ENCODE measurements around the gene IQCM.

IQCM gene

DNA sequence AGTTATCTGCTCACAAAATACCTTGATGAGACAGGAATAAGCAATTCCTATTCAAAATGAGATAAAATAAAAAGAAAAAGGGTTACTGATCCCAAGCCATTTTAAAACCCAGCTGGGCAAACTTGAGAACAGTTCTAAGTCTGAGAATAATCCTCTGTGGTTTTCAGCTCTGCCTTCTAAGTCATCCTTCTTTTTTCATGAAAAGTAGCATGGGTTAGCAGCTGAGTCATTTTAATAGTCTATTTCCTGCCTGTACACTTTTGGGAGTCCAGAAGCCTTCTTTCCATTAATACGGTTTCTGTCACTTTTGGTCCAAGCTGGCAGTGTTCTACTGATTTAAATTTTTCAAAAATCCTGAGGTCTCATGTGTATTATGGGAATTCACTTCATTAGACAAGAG, 374.3 kb downstream of the IQCM start:
- Histone ChIP-seq H3K36me3 (ENCODE audit: insufficient read depth, low read length) (no peaks in the 10 kb centered on the region), H3K27me3 (ENCODE audit: insufficient read depth, low read length, poor library complexity, severe bottlenecking) (no peaks in the 10 kb centered on the region), H3K9me3 (ENCODE audit: insufficient read depth, low read depth, low read length) (no peaks in the 10 kb centered on the region), H3K9ac (ENCODE audit: low read depth, low read length, poor library complexity, severe bottlenecking) (no peak overlapping the region), H3K79me2 (ENCODE audit: insufficient read depth, low read length) (no peaks in the 10 kb centered on the region), H3F3A (ENCODE audit: low read depth) (no peaks in the 10 kb centered on the region), H3K4me3 (ENCODE audit: low read length, poor library complexity, severe bottlenecking) (no peak overlapping the region), H2AFZ (ENCODE audit: low read length) (no peak overlapping the region), H3K4me2 (ENCODE audit: low read depth, low read length, poor library complexity, severe bottlenecking) (no peak overlapping the region), H3K9me2 (replicated peaks; ENCODE audit: low read depth, low read length) (no peaks in the 10 kb centered on the region), H3K4me1 (ENCODE audit: insufficient read depth, low read length, poor library complexity, severe bottlenecking) (no peaks in the 10 kb centered on the region), H4K20me1 (ENCODE audit: insufficient read depth, low read length, poor library complexity, severe bottlenecking) (no peaks in the 10 kb centered on the region)
- TF ChIP-seq, protein P1, sequence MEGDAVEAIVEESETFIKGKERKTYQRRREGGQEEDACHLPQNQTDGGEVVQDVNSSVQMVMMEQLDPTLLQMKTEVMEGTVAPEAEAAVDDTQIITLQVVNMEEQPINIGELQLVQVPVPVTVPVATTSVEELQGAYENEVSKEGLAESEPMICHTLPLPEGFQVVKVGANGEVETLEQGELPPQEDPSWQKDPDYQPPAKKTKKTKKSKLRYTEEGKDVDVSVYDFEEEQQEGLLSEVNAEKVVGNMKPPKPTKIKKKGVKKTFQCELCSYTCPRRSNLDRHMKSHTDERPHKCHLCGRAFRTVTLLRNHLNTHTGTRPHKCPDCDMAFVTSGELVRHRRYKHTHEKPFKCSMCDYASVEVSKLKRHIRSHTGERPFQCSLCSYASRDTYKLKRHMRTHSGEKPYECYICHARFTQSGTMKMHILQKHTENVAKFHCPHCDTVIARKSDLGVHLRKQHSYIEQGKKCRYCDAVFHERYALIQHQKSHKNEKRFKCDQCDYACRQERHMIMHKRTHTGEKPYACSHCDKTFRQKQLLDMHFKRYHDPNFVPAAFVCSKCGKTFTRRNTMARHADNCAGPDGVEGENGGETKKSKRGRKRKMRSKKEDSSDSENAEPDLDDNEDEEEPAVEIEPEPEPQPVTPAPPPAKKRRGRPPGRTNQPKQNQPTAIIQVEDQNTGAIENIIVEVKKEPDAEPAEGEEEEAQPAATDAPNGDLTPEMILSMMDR (conservative IDR thresholded peaks at IDR 0.05; ENCODE audit: low read length) = no peak
- no peak for TF ChIP-seq EZH2phosphoT487 (IDR thresholded peaks at IDR 0.05; ENCODE audit: borderline replicate concordance)

DNA sequence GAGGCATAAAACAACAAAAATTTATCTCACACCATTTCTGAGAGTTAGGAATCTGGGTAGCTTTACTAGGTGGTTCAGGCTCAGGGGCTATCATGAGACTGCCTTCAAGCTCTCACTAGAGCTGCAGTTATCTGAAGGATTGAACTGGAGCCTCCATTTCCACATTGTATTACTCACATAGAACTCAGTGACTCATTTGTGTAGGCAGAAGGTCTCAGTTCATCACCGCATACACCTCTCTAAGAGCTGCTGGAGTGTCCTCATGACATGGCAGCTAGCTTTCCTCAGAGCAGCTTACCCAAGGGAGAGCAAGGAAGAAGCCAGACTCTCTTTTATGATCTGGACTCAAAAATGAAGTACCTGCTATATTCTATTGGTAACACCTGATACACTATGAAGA, 389.2 kb downstream of the IQCM start:
- 0 out of 2 replicates have a peak, but pooled peaks cover 4% of the 10 kb centered on the region for H3K9me2 ChIP-seq (replicated peaks; ENCODE audit: low read depth, low read length)
- no peaks in the 10 kb centered on the region for H3K4me1 ChIP-seq (ENCODE audit: insufficient read depth, low read length, poor library complexity, severe bottlenecking)
- H3K4me2 ChIP-seq (ENCODE audit: low read depth, low read length, poor library complexity, severe bottlenecking) = no peak overlapping the region
- H3K9me3 ChIP-seq (ENCODE audit: insufficient read depth, low read depth, low read length) = no peaks in the 10 kb centered on the region
- H3K4me3 ChIP-seq (ENCODE audit: low read length, poor library complexity, severe bottlenecking) = no peak overlapping the region
- no peak overlapping the region for H2AFZ ChIP-seq (ENCODE audit: low read length)
- no peak for TF ChIP-seq EZH2phosphoT487 (IDR thresholded peaks at IDR 0.05; ENCODE audit: borderline replicate concordance)
- TF ChIP-seq, protein P1 (conservative IDR thresholded peaks at IDR 0.05; ENCODE audit: low read length) = no peak
- H3K36me3 ChIP-seq (ENCODE audit: insufficient read depth, low read length) = no peaks in the 10 kb centered on the region
- H3K9ac ChIP-seq (ENCODE audit: low read depth, low read length, poor library complexity, severe bottlenecking) = no peak overlapping the region
- H3K27me3 ChIP-seq (ENCODE audit: insufficient read depth, low read length, poor library complexity, severe bottlenecking) = no peaks in the 10 kb centered on the region
- no peaks in the 10 kb centered on the region for H3F3A ChIP-seq (ENCODE audit: low read depth)
- H3K79me2 ChIP-seq (ENCODE audit: insufficient read depth, low read length) = no peaks in the 10 kb centered on the region
- no peaks in the 10 kb centered on the region for H4K20me1 ChIP-seq (ENCODE audit: insufficient read depth, low read length, poor library complexity, severe bottlenecking)

DNA sequence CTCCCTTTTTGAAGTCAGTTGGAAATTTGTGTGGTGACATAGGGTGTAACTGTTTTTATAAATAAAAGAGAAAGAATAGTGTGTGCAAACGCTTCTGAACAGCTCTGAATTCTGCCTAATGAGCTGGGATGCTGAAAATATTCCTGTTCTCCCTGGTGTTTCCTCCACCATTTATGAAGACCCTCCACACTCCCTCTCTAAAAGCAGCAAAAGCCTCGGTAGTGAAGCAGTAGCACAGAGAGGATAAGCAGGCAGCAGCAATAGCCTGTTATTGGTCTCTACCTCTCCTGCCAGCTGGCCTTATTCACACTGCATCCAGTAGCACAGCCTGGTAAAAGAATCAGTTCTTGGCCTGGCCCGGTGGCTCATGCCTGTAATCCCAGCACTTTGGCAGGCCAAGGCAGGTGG, 406.1 kb downstream of the IQCM start:
- H4K20me1 ChIP-seq (ENCODE audit: insufficient read depth, low read length, poor library complexity, severe bottlenecking) = no peaks in the 10 kb centered on the region
- TF ChIP-seq EZH2phosphoT487 (IDR thresholded peaks at IDR 0.05; ENCODE audit: borderline replicate concordance) = no peak
- TF ChIP-seq, protein P1 (conservative IDR thresholded peaks at IDR 0.05; ENCODE audit: low read length) = no peak
- no peaks in the 10 kb centered on the region for H3K4me1 ChIP-seq (ENCODE audit: insufficient read depth, low read length, poor library complexity, severe bottlenecking)
- H3K79me2 ChIP-seq (ENCODE audit: insufficient read depth, low read length) = no peaks in the 10 kb centered on the region
- no peaks in the 10 kb centered on the region for H3K27me3 ChIP-seq (ENCODE audit: insufficient read depth, low read length, poor library complexity, severe bottlenecking)
- no peaks in the 10 kb centered on the region for H3K9me3 ChIP-seq (ENCODE audit: insufficient read depth, low read depth, low read length)
- no peaks in the 10 kb centered on the region for H3F3A ChIP-seq (ENCODE audit: low read depth)
- H3K4me2 ChIP-seq (ENCODE audit: low read depth, low read length, poor library complexity, severe bottlenecking) = no peak overlapping the region
- H3K36me3 ChIP-seq (ENCODE audit: insufficient read depth, low read length) = no peaks in the 10 kb centered on the region
- no peak overlapping the region for H3K4me3 ChIP-seq (ENCODE audit: low read length, poor library complexity, severe bottlenecking)
- no peak overlapping the region for H2AFZ ChIP-seq (ENCODE audit: low read length)
- H3K9me2 ChIP-seq (replicated peaks; ENCODE audit: low read depth, low read length) = no peaks in the 10 kb centered on the region
- H3K9ac ChIP-seq (ENCODE audit: low read depth, low read length, poor library complexity, severe bottlenecking) = no peak overlapping the region

Measured in Loucy (cell line).